DND-41 (cell line): Measurements from ENCODE around the gene NT5M.

Experiments
- EZH2 ChIP-seq: IDR thresholded peaks from 3 replicates; pipeline ENCODE4 v1.6.1; 2012; ENCODE audit warnings: borderline replicate concordance, low read depth, mild to moderate bottlenecking, moderate library complexity, low read length, inconsistent platforms; ENCODE audit not compliant: severe bottlenecking
- TF ChIP-seq, protein P1 (sequence below): IDR thresholded peaks from 2 replicates; pipeline ENCODE4 v1.5.1; 2012; ENCODE audit warnings: borderline replicate concordance, low read length, moderate library complexity, mild to moderate bottlenecking; ENCODE audit not compliant: poor library complexity, severe bottlenecking; ENCODE audit errors: extremely low read depth

GRCh38 chr17:17386094-17386800, 83.1 kb downstream of the NT5M start:
- TF ChIP-seq, protein P1, sequence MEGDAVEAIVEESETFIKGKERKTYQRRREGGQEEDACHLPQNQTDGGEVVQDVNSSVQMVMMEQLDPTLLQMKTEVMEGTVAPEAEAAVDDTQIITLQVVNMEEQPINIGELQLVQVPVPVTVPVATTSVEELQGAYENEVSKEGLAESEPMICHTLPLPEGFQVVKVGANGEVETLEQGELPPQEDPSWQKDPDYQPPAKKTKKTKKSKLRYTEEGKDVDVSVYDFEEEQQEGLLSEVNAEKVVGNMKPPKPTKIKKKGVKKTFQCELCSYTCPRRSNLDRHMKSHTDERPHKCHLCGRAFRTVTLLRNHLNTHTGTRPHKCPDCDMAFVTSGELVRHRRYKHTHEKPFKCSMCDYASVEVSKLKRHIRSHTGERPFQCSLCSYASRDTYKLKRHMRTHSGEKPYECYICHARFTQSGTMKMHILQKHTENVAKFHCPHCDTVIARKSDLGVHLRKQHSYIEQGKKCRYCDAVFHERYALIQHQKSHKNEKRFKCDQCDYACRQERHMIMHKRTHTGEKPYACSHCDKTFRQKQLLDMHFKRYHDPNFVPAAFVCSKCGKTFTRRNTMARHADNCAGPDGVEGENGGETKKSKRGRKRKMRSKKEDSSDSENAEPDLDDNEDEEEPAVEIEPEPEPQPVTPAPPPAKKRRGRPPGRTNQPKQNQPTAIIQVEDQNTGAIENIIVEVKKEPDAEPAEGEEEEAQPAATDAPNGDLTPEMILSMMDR, result no peak
- TF ChIP-seq EZH2, result no peak
